PC-9 (cell line): ENCODE measurements around the gene MYO1H.

Source experiments
- CTCF ChIP-seq: fragments of 200-600 bp; sonication (generic); conservative IDR thresholded peaks from 2 replicates; pipeline ENCODE4 v1.6.1; 2017; ENCODE audit warnings: mixed run types, antibody characterized with exemption, mild to moderate bottlenecking, moderate library complexity
- EZH2 ChIP-seq: fragments of 200-600 bp; sonication (generic); IDR thresholded peaks from 2 replicates; pipeline ENCODE4 v1.8.0; 2017; ENCODE audit warnings: antibody characterized with exemption, low read depth

GRCh38 chr12:109469517-109469916 lies 121.8 kb downstream of the MYO1H start:
- no peak for TF ChIP-seq CTCF
- TF ChIP-seq EZH2 = no peak
